Right ventricle myocardium superior (tissue), 1 donor: ENCODE results near the gene ZNF573. TPM values are rescaled to one million over a fixed set of nuclear protein-coding genes. Genes with fewer than 3 reads are reported as not detected.

ENCODE experiments used
- ATAC-seq: fragments of 200-7000 bp; cut with Tn5 transposase; one replicate; pipeline ENCODE4 v1.9.1; 2020; ENCODE audit warnings: mild to moderate bottlenecking; ENCODE audit not compliant: poor library complexity
- DNase-seq: peaks from one replicate; pipeline ENCODE4 v3.0.0-alpha.2; 2020
- intact Hi-C: fragments of 100-400 bp; cut with DNase I; formaldehyde crosslinking; loops from one replicate; pipeline ENCODE4 v1.11.2; 2022
- total RNA-seq: library from RNA; stranded (reverse); fragmentation: NEBNext Ultra II Directional; extraction: Animal tissue kit (Norgen Biotek cat#: 25700); gene quantifications from one replicate; pipeline ENCODE4 v1.2.1, GENCODE V29; 2021
- donor health status: DM: no; HTN: yes; CAD: no; lungs with severe emphysema.

The ZNF573 gene
- total RNA-seq, 1 donor from 2014 or later: 13.9 TPM

- ATAC-seq (no peak), DNase-seq (no peak)
- intact Hi-C loops: no loop called here
Observed at GRCh38 chr19:37706052-37706605, 73.3 kb downstream of the ZNF573 start.

DNA sequence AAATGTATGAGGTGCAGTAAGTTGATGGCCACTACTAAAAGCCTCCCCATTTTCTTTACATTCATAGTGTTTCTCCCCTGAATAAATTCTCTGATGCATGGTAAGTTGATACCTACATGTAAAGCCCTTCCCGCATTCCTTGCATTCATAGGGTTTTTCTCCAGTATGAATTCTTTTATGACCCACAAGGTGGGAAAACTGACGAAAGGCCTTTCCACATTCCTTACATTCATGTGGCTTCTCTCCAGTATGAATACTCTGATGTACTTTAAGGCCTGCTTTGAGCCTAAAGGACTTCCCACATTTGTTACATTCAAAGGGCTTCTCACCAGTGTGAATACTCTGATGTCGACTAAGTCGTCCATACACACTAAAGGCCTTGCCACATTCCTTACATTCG, 80.3 kb downstream of the ZNF573 start:
- ATAC-seq: no peak
- DNase-seq: no peak
- intact Hi-C loops: no loop called here

DNA sequence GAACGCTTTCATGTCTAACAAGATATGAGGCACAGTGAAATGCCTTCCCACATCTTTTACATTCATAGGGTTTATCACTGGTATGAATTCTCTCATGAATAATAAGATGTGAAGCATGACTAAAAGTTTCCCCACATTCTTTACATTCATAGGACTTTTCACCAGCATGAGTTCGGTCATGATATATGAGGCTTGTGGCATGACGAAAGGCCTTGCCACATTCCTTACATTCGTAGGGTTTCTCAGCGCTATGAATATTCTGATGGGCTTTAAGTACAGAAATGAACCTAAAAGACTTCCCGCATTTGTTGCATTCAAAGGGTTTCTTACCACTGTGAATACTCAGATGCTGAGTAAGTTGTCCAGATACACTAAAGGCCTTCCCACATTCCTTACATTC, 81.2 kb downstream of the ZNF573 start:
- ATAC-seq: no peak
- intact Hi-C loops: no loop called here
- no peak for DNase-seq

GRCh38 chr19:37695144-37695899, 84.1 kb downstream of the ZNF573 start:
- no peak for ATAC-seq
- no peak for DNase-seq
- intact Hi-C loops: no loop called here

DNA sequence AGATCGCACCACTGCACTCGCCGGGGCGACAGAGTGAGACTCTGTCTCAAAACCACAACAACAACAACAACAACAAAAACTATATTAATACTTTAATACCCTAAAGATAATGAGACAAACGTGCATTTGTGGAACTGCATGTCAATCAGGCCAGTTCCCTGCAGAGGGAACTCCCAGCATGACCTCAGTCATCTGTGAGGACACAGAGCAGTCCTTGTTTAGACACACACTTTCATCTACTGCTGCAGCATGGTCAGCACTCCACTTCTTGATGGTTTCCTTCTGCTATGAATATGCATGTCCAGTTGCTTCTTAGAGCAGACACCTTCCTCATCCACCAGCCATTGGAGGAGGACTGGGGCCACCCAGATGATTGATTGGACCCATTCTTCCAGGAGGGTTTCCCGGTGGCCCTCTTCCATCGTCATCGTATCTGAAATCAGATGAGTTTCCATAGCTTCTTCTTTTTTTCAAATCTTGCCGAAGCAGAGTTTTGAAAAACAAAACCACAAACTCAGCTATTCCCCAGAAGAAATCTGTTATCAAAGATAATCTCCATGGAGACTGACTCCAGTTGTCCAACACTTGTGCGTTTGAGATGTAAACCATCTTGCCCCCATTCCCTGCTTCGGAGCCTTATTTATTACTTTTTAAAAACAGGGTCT, 86.3 kb downstream of the ZNF573 start:
- ATAC-seq (no peak), DNase-seq (no peak)
- intact Hi-C loops: no loop called here

DNA sequence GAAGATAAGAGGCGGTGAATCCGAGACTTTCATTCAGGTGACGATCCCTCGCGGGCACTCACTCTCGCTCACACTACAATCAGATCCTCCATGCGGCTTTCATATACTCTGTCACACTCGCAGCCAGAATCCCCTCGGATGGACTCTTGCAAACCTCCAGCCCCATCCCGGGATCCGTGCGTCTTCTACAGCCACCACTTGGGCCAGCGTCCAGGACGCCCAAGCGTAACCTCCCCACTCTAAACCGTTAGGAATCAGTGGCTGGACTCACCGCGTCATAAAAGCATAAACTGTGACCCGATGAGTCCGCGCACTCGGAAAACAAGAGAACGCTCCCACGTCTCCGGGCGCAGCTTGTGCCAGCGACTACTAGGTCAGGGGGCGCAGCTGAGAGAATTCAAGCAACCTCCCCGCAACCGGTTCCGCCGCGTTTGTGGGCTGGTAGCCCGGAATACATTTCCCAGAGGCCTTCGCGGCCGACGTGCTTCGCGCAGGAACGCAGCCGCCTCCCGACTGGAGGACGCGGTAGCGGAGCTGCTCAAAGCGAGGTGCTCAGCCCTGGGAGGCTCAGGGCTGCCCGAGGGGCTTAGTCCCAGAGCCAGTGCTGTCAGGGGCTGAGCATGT, 87.4 kb downstream of the ZNF573 start:
- ATAC-seq: peak; percentile 98

More for the DNA sequence above, 87.4 kb downstream of the ZNF573 start:
- intact Hi-C loops: no loop called here
- DNase-seq: peak; percentile 92

Other genes starting within 250 kb of the ZNF573 start
- 2.4 TPM for gene ZNF571, start 184.8 kb downstream of the ZNF573 start, total RNA-seq
- gene ZNF540, start 184.7 kb downstream of the ZNF573 start, total RNA-seq: 7.9 TPM
- gene ZFP30, start 124.1 kb downstream of the ZNF573 start, total RNA-seq: 5.8 TPM
- 7.1 TPM for gene ZNF607, start 59.8 kb downstream of the ZNF573 start, total RNA-seq
- gene WDR87, start 127.0 kb upstream of the ZNF573 start, total RNA-seq: not detected
- 8.5 TPM for gene SIPA1L3, start 127.6 kb upstream of the ZNF573 start, total RNA-seq